K562 (cell line): ENCODE measurements around the gene ALDH3B2. TPM values are rescaled to one million over a fixed set of nuclear protein-coding genes. Genes with fewer than 3 reads are reported as not detected.

Source experiments
- ARNT ChIP-seq, 2 experiments: fragments of 450-650 bp; IDR thresholded peaks; 2 replicates each; pipeline ENCODE4 v1.6.1; 2016; ENCODE audit warnings: mild to moderate bottlenecking in 1 of 2
- BMI1 ChIP-seq: fragments of 150-350 bp; IDR thresholded peaks from 2 replicates; pipeline ENCODE4 v1.6.1; 2014; ENCODE audit warnings: low read length
- BRF1 ChIP-seq: IDR thresholded peaks from 3 replicates; pipeline ENCODE4 v1.6.1; 2011; ENCODE audit warnings: borderline replicate concordance, mild to moderate bottlenecking; ENCODE audit not compliant: insufficient read length; ENCODE audit errors: extremely low read depth
- CHD7 ChIP-seq: fragments of 200-600 bp; sonication (generic); IDR thresholded peaks from one replicate; pipeline ENCODE4 v1.6.1; 2012; ENCODE audit warnings: mild to moderate bottlenecking, low read depth, low read length, inconsistent platforms
- FOXM1 ChIP-seq, 2 experiments: fragments of 450-650 bp in 1 of 2; sonication (generic) in 1 of 2; formaldehyde crosslinking in 1 of 2; IDR thresholded peaks; 2 replicates each; pipeline versions ENCODE4 v1.6.1 to v1.9.0; 2017 to 2022; ENCODE audit warnings: low read depth in 2 of 2, mild to moderate bottlenecking in 2 of 2, missing genetic modification reagents in 1 of 2, moderate library complexity in 1 of 2
- GATAD2A ChIP-seq: fragments of 450-650 bp; IDR thresholded peaks from 2 replicates; pipeline ENCODE4 v1.6.1; 2017
- JUND ChIP-seq, 2 experiments: IDR thresholded peaks; 2 replicates in 1 of 2; 3 replicates in 1 of 2; pipeline ENCODE4 v1.6.1; 2011; ENCODE audit warnings: borderline replicate concordance in 2 of 2, low read depth in 2 of 2, low read length in 2 of 2, improper control_type of control experiment in 1 of 2, missing biosample characterization in 1 of 2, missing genetic modification characterization in 1 of 2, missing genetic modification reagents in 1 of 2
- MBD2 ChIP-seq: sonication (generic); IDR thresholded peaks from 2 replicates; pipeline ENCODE4 v1.6.1; 2016; ENCODE audit warnings: low read depth, borderline replicate concordance
- NFYB ChIP-seq: IDR thresholded peaks from 2 replicates; pipeline ENCODE4 v1.6.1; 2011; ENCODE audit warnings: mild to moderate bottlenecking, moderate library complexity; ENCODE audit not compliant: insufficient read length; ENCODE audit errors: extremely low read depth
- RBFOX2 ChIP-seq: fragments of 200-400 bp; formaldehyde crosslinking; IDR thresholded peaks from 2 replicates; pipeline ENCODE4 v1.6.1; 2017; ENCODE audit warnings: low read depth, mild to moderate bottlenecking, low read length, moderate library complexity
- SMAD4 ChIP-seq: fragments of 250-450 bp; sonication (Bioruptor Pico); conservative IDR thresholded peaks from 2 replicates; pipeline ENCODE4 v1.8.0; 2021; ENCODE audit warnings: inconsistent platforms, mild to moderate bottlenecking, moderate library complexity
- SRSF1 ChIP-seq: fragments of 200-400 bp; formaldehyde crosslinking; IDR thresholded peaks from 2 replicates; pipeline ENCODE4 v1.6.1; 2017; ENCODE audit warnings: mild to moderate bottlenecking, low read depth, low read length, moderate library complexity
- STAT5A ChIP-seq: IDR thresholded peaks from 2 replicates; pipeline ENCODE4 v1.6.1; 2012; ENCODE audit warnings: low read length, inconsistent platforms, borderline replicate concordance
- STAT5B ChIP-seq: fragments of 250-450 bp; sonication (Bioruptor Pico); IDR thresholded peaks from 2 replicates; pipeline ENCODE4 v1.8.0; 2021; ENCODE audit warnings: mild to moderate bottlenecking, inconsistent platforms
- ZNF263 ChIP-seq: sonication (generic); formaldehyde crosslinking; IDR thresholded peaks from 2 replicates; pipeline ENCODE4 v1.8.0; 2022; ENCODE audit warnings: mild to moderate bottlenecking, missing genetic modification reagents, borderline replicate concordance
- ZNF764 ChIP-seq: fragments of 250-450 bp; sonication (Bioruptor Pico); IDR thresholded peaks from 2 replicates; pipeline ENCODE4 v1.4.0; 2020; ENCODE audit warnings: low read depth, mild to moderate bottlenecking, moderate library complexity
- polyA plus RNA-seq, 8 experiments: library from polyadenylated mRNA; depleted of rRNA in 4 of 8; stranded (reverse) in 5 of 8; unstranded in 3 of 8; fragments of >200 nt; fragmentation: Nextera tagmentation in 2 of 8; fragmentation: Illumina TruSeq in 1 of 8; extraction: Ambion mirVana in 2 of 8; extraction: Trizol in 1 of 8; gene quantifications; 2 replicates each; pipeline versions ENCODE4 v1.2.1 to v1.2.3, GENCODE V29; 2011 to 2014; ENCODE audit warnings: inconsistent platforms in 1 of 8, missing spikeins in 1 of 8
- total RNA-seq, 7 experiments: library from RNA; depleted of rRNA in 6 of 7; stranded (reverse); fragments of >200 nt in 6 of 7; fragmentation: Illumina TruSeq in 2 of 7; extraction: Trizol in 2 of 7; gene quantifications; 2 replicates each; pipeline versions ENCODE4 v1.2.1 to v1.2.3, GENCODE V29; 2011 to 2021; ENCODE audit warnings: low replicate concordance in 1 of 7

ALDH3B2 gene
- total and polyA plus RNA-seq, 9 of the 15 experiments (the other 6 are each of a cell fraction or from before 2014, with no cell fraction given) = not detected

- TF ChIP-seq GATAD2A (no peak), NFYB (no peak), MBD2 (no peak), FOXM1 (IDR thresholded peaks at IDR 0.05; ENCODE audit: low read depth) (no peak), FOXM1 (CRISPR knock-in tag; IDR thresholded peaks at IDR 0.05; ENCODE audit: low read depth) (peak; percentile 96), STAT5A (no peak), SMAD4 (CRISPR knock-in tag) (peak; percentile 72; the same call in 1 of the 2 replicates), RBFOX2 (peak; percentile 88), BMI1 (no peak), SRSF1 (no peak), ARNT (IDR thresholded peaks at IDR 0.05) (no peak), STAT5B (CRISPR knock-in tag) (no peak), BRF1 (no peak), ZNF263 (peak; percentile 64; the same call in 1 of the 2 replicates), CHD7 (no peak), JUND (IDR thresholded peaks at IDR 0.05; ENCODE audit: borderline replicate concordance, low read depth, low read length) (no peak), JUND (tag; IDR thresholded peaks at IDR 0.05; ENCODE audit: borderline replicate concordance, low read depth, low read length) (no peak; the same call in 2 of the 3 replicates), ZNF764 (0 out of 2 replicates have a peak, but pooled peaks have one; percentile 30)
Measured at GRCh38 chr11:67629386-67630227, 44.8 kb downstream of the ALDH3B2 start, which contains the start of gene NUDT8 (continued).
